Kidney (tissue), 14 donors: ENCODE results near the gene TMEM200B. TPM values are rescaled to one million over a fixed set of nuclear protein-coding genes. Genes with fewer than 3 reads are reported as not detected.
"Not testable (repeated sequence)": the region's sequence is repeated elsewhere in the genome, so short reads cannot be mapped to it uniquely, and the experiment has no call there.

ENCODE experiments used
- DNase-seq, 5 donors: peaks; one replicate each; pipeline ENCODE4 v3.0.0-alpha.2; 2013 to 2020
- FAIRE-seq: peaks from 2 replicates; lab custom pipeline; 2012; peaks lifted over from hg19 to GRCh38; lab: Jason Lieb, UNC
- H3K27ac ChIP-seq, 2 donors: one replicate each; pipeline ENCODE4 v1.7.0; 2013; ENCODE audit warnings: low read depth in 2 of 2, low read length in 2 of 2, inconsistent platforms in 1 of 2
- H3K27me3 ChIP-seq: one replicate; pipeline ENCODE4 v1.7.1; 2013; ENCODE audit warnings: low read length, inconsistent platforms; ENCODE audit not compliant: control insufficient read depth, insufficient read depth
- H3K36me3 ChIP-seq, 3 donors: one replicate each; pipeline versions ENCODE4 v1.7.0 to v1.7.1; 2013; ENCODE audit warnings: low read length in 3 of 3, control low read depth in 1 of 3, inconsistent platforms in 1 of 3; ENCODE audit not compliant: insufficient read depth in 3 of 3, control insufficient read depth in 2 of 3
- H3K4me1 ChIP-seq, 3 donors: one replicate each; pipeline versions ENCODE4 v1.7.0 to v1.7.1; 2013; ENCODE audit warnings: low read length in 3 of 3, inconsistent platforms in 1 of 3, low read depth in 1 of 3; ENCODE audit not compliant: control insufficient read depth in 2 of 3, insufficient read depth in 2 of 3
- H3K4me3 ChIP-seq, 3 donors: one replicate each; pipeline versions ENCODE4 v1.7.0 to v1.8.1; 2013; ENCODE audit warnings: low read length in 3 of 3, control low read depth in 1 of 3, inconsistent platforms in 1 of 3
- H3K9ac ChIP-seq, 3 donors: one replicate each; pipeline versions ENCODE4 v1.7.0 to v1.7.1; 2013; ENCODE audit warnings: low read length in 3 of 3, control low read depth in 1 of 3, inconsistent platforms in 1 of 3
- H3K9me3 ChIP-seq, 3 donors: one replicate each; pipeline versions ENCODE4 v1.7.0 to v1.7.1; 2013; ENCODE audit warnings: low read length in 3 of 3, control low read depth in 1 of 3, inconsistent platforms in 1 of 3; ENCODE audit not compliant: control insufficient read depth in 2 of 3, insufficient read depth in 1 of 3
- CTCF ChIP-seq: IDR thresholded peaks from 3 replicates; pipeline ENCODE4 v1.5.1; 2012; ENCODE audit warnings: mild to moderate bottlenecking, moderate library complexity, borderline replicate concordance; ENCODE audit not compliant: insufficient read depth; ENCODE audit errors: extremely low read depth
- intact Hi-C: fragments of 100-400 bp; cut with DNase I; formaldehyde crosslinking; loops from one replicate; pipeline ENCODE4 v1.11.1; 2022
- polyA plus RNA-seq: library from polyadenylated mRNA; stranded (reverse); fragments of 350-450 nt; fragmentation: Illumina TruSeq; extraction: RNeasy Lipid Tissue Mini Kit (QIAGEN cat#74804); gene quantifications from one replicate; pipeline ENCODE4 v1.2.3, GENCODE V29; 2014; ENCODE audit warnings: low read depth, low replicate concordance; ENCODE audit not compliant: insufficient read depth
- total RNA-seq: library from RNA; stranded (reverse); fragmentation: NEBNext Ultra II Directional; extraction: Animal tissue kit (Norgen Biotek cat#: 25700); gene quantifications from one replicate; pipeline ENCODE4 v1.2.1, GENCODE V29; 2021
- donor health status: control.
- donor health status: control.
- donor health status: control.
- donor health status: control.
- donor health status: control.
- donor health status: DM: yes; HTN: yes; CAD: no.
- donor health status: Normal renal cell carcinoma (clear cell type).

TMEM200B gene
- total and polyA plus RNA-seq, 2 donors from 2014 or later = 7.6 to 8.6 TPM

- FAIRE-seq (no peak), DNase-seq (peak in 4 of 5 donors; percentile 81 to 84 (median 82))
- intact Hi-C loops = no loop called here
Observed at GRCh38 chr1:29136391-29136915, 12.8 kb upstream of the TMEM200B start.

DNA sequence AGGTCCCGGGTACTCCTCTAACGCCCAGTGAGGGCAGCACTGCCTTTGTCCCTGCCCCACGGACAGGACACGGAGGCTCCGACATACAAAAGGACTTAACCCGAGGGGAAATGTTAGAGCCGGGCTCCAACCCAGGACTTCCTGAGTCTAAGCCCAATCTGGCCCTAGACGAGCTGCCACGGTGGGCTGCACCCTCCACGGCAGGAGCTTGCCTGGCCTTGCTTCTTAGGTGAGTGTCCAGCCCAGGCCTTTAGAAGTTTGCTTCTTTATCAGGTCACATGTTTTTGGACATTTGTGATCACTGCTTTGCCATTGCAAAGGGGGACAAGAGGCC lies 11.0 kb upstream of the TMEM200B start:
- DNase-seq (no peak), FAIRE-seq (no peak)
- TF ChIP-seq CTCF = no peak
- Histone ChIP-seq H3K36me3 (no peaks in the 10 kb centered on the region), H3K9me3 (no peaks in the 10 kb centered on the region), H3K4me3 (no peak overlapping the region), H3K27ac (no peak overlapping the region), H3K9ac (no peak overlapping the region), H3K4me1 (peaks cover 0 to 3% (median 3%) of the 10 kb centered on the region in 3 donors), H3K27me3 (no peaks in the 10 kb centered on the region)
- intact Hi-C loops = no loop called here

More at GRCh38 chr1:29136391-29136915, 12.8 kb upstream of the TMEM200B start:
- TF ChIP-seq CTCF = no peak
- H3K36me3 ChIP-seq = no peaks in the 10 kb centered on the region
- no peak overlapping the region for H3K4me3 ChIP-seq
- H3K9ac ChIP-seq = no peak overlapping the region
- H3K4me1 ChIP-seq = peaks cover 0 to 3% (median 3%) of the 10 kb centered on the region in 3 donors
- H3K27ac ChIP-seq = no peak overlapping the region
- H3K27me3 ChIP-seq = no peaks in the 10 kb centered on the region
- no peaks in the 10 kb centered on the region for H3K9me3 ChIP-seq

GRCh38 chr1:29133861-29134694 lies 10.4 kb upstream of the TMEM200B start:
- intact Hi-C loops = no loop called here
- H3K27me3 ChIP-seq = no peaks in the 10 kb centered on the region
- no peaks in the 10 kb centered on the region for H3K36me3 ChIP-seq
- no peak overlapping the region for H3K9ac ChIP-seq
- DNase-seq (no peak), FAIRE-seq (no peak)
- H3K4me1 ChIP-seq = peaks cover 0 to 3% (median 3%) of the 10 kb centered on the region in 3 donors
- no peak overlapping the region for H3K27ac ChIP-seq
- no peaks in the 10 kb centered on the region for H3K9me3 ChIP-seq
- H3K4me3 ChIP-seq = no peak overlapping the region
- TF ChIP-seq CTCF = no peak

- H3K9me3 ChIP-seq, H3K9ac ChIP-seq, intact Hi-C loops, FAIRE-seq, DNase-seq, H3K27me3 ChIP-seq, H3K36me3 ChIP-seq, H3K4me1 ChIP-seq, H3K4me3 ChIP-seq, H3K27ac ChIP-seq: not testable (repeated sequence)
Observed at GRCh38 chr1:29131056-29131455, 7.4 kb upstream of the TMEM200B start.
